Measurements from ENCODE around the gene CHST9. TPM values are rescaled to one million over a fixed set of nuclear protein-coding genes. Genes with fewer than 3 reads are reported as not detected.
"Not testable (repeated sequence)": the region's sequence is repeated elsewhere in the genome, so short reads cannot be mapped to it uniquely, and the experiment has no call there.

CHST9 gene
- not detected in 2 replicates for total RNA-seq (2011; cell fraction: chromatin; rRNA removed; ENCODE audit: low replicate concordance)
- not detected in 2 replicates for total RNA-seq (2011; cell fraction: nucleolus; rRNA removed)
- not detected in 2 replicates for total RNA-seq (2011; cell fraction: nucleoplasm; rRNA removed)
- total RNA-seq (2014; rRNA removed) (not detected in 2 replicates), total RNA-seq (2014; rRNA removed; fragmentation: Illumina TruSeq; extraction: Trizol) (not detected in 2 replicates), total RNA-seq (2015; rRNA removed; fragmentation: Illumina TruSeq; extraction: Trizol) (not detected in 2 replicates), total RNA-seq (2021) (not detected in 2 replicates), polyA plus RNA-seq (2011; rRNA removed) (not detected in 2 replicates), polyA plus RNA-seq (2014; fragmentation: Illumina TruSeq; extraction: Trizol) (not detected in 2 replicates), polyA plus RNA-seq (2014; fragmentation: Nextera tagmentation; extraction: Ambion mirVana) (not detected), polyA plus RNA-seq (2014; rRNA removed) (not detected in 2 replicates), polyA minus RNA-seq (2011; rRNA and poly(A)+ RNA removed) (not detected in 2 replicates), Bru-seq, nascent RNA (percentile 0 among the genes with signal in this experiment), BruChase-seq, experiment 1, labeled RNA remaining after a 2-hour chase (not detected), BruChase-seq, experiment 2, labeled RNA remaining after a 6-hour chase (not detected)
- not detected in 2 replicates for polyA plus RNA-seq (2011; cell fraction: cytosol; rRNA removed)
- polyA plus RNA-seq (2011; cell fraction: nucleus; rRNA removed): not detected in 2 replicates
- polyA plus RNA-seq (2012): not detected in 2 replicates
- not detected in 2 replicates for polyA minus RNA-seq (2011; cell fraction: cytosol; rRNA and poly(A)+ RNA removed)
- polyA minus RNA-seq (2011; cell fraction: nucleus; rRNA and poly(A)+ RNA removed): not detected in 2 replicates
- long read RNA-seq, experiment 1, partial matches to known transcripts: 0 of 1 reads
- long read RNA-seq, experiment 1, other reads (novel, unspliced or antisense): 1 of 1 reads
- long read RNA-seq, experiment 2: 0 reads
- long read RNA-seq, experiment 3: 0 reads

- 3% methylated on average over 42 of the region's 67 CpGs for WGBS (ENCODE audit: insufficient coverage, low coverage, missing lambda C conversion rate)
- POLR2A ChIA-PET: no interaction called here
- H3K4me2 ChIP-seq (ENCODE audit: insufficient read depth, low read length): no peak within 1 kb of the TSS
- DNase-seq (ENCODE audit: extremely low read depth in 1 of 4, low spot score in 3 of 4) (no peak), ATAC-seq (peak; percentile 33; the same call in 1 of the 3 replicates), FAIRE-seq (no peak)
- H3K27me3 ChIP-seq (ENCODE audit: control insufficient read depth in 2 of 2, insufficient read depth in 2 of 2, low read length in 2 of 2): no peaks in the 10 kb centered on the region
- CTCF ChIA-PET (ENCODE audit: low intra/inter-chr PET ratio): no interaction called here
- no peak within 1 kb of the TSS for H3K4me3 ChIP-seq
- H3K9me1 ChIP-seq (ENCODE audit: control insufficient read depth, insufficient read depth, low read length): no peaks in the 10 kb centered on the region
- no peak within 1 kb of the TSS for H3K27ac ChIP-seq (ENCODE audit: extremely low read depth, low read depth, low read length)
- no peak for TF ChIP-seq THRAP3 (IDR thresholded peaks at IDR 0.05; ENCODE audit: borderline replicate concordance)
- TF ChIP-seq POLR2G (IDR thresholded peaks at IDR 0.05; ENCODE audit: low read depth, low read length): no peak
- H3K79me2 ChIP-seq (ENCODE audit: control insufficient read depth, insufficient read depth, low read length): no peaks in the 10 kb centered on the region
- no peaks in the 10 kb centered on the region for H4K20me1 ChIP-seq (replicated peaks; ENCODE audit: control insufficient read depth, insufficient read depth, low read length)
- H3K9ac ChIP-seq (ENCODE audit: insufficient read depth in 1 of 2, low read depth in 2 of 2, low read length in 2 of 2): no peak within 1 kb of the TSS
- in situ Hi-C loops (cut with MboI): no loop called here
- intact Hi-C loops (cut with micrococcal nuclease): no loop called here
- no peaks in the 10 kb centered on the region for H3K4me1 ChIP-seq (replicated peaks in 1 of 2; ENCODE audit: control insufficient read depth in 2 of 2, insufficient read depth in 2 of 2, low read length in 2 of 2)
- no TSS peak for BruUV-seq (replicated peaks)
- no peaks in the 10 kb centered on the region for H3K36me3 ChIP-seq (ENCODE audit: control insufficient read depth, insufficient read depth, low read length)
- no peak within 1 kb of the TSS for H2AFZ ChIP-seq (ENCODE audit: low read depth, low read length)
- H3K9me3 ChIP-seq (replicated peaks; ENCODE audit: control insufficient read depth, insufficient read depth, low read depth, low read length): no peaks in the 10 kb centered on the region
These were observed at the start of gene CHST9 for GRCh38 chr18:27185025-27185763. TSS of gene CHST9 (minus strand) at chr18:27185308. CDS start at chr18:27142809, 42,499 bp downstream.

GRCh38 chr18:27232355-27232754 lies 47.2 kb upstream of the CHST9 start:
- CTCF ChIA-PET (ENCODE audit: low intra/inter-chr PET ratio); DNase-seq (ENCODE audit: extremely low read depth in 1 of 4, low spot score in 3 of 4); in situ Hi-C loops (cut with MboI); H2AFZ ChIP-seq (ENCODE audit: low read depth, low read length); H3K9me1 ChIP-seq (ENCODE audit: control insufficient read depth, insufficient read depth, low read length); H3K36me3 ChIP-seq (ENCODE audit: control insufficient read depth, insufficient read depth, low read length); H3K27me3 ChIP-seq (ENCODE audit: control insufficient read depth in 2 of 2, insufficient read depth in 2 of 2, low read length in 2 of 2); H3K9me3 ChIP-seq (replicated peaks; ENCODE audit: control insufficient read depth, insufficient read depth, low read depth, low read length); H3K4me3 ChIP-seq; intact Hi-C loops (cut with micrococcal nuclease); ATAC-seq; POLR2A ChIA-PET; H3K4me1 ChIP-seq (replicated peaks in 1 of 2; ENCODE audit: control insufficient read depth in 2 of 2, insufficient read depth in 2 of 2, low read length in 2 of 2); BruUV-seq (replicated peaks); H4K20me1 ChIP-seq (replicated peaks; ENCODE audit: control insufficient read depth, insufficient read depth, low read length); H3K4me2 ChIP-seq (ENCODE audit: insufficient read depth, low read length); H3K9ac ChIP-seq (ENCODE audit: insufficient read depth in 1 of 2, low read depth in 2 of 2, low read length in 2 of 2); H3K79me2 ChIP-seq (ENCODE audit: control insufficient read depth, insufficient read depth, low read length); H3K27ac ChIP-seq (ENCODE audit: extremely low read depth, low read depth, low read length); FAIRE-seq: not testable (repeated sequence)
- 4% methylated on average over 6 of the region's 6 CpGs for WGBS (ENCODE audit: insufficient coverage, low coverage, missing lambda C conversion rate)

GRCh38 chr18:27231671-27232070 lies 46.6 kb upstream of the CHST9 start:
- intact Hi-C loops (cut with micrococcal nuclease); H3K9ac ChIP-seq (ENCODE audit: insufficient read depth in 1 of 2, low read depth in 2 of 2, low read length in 2 of 2); H3K4me1 ChIP-seq (replicated peaks in 1 of 2; ENCODE audit: control insufficient read depth in 2 of 2, insufficient read depth in 2 of 2, low read length in 2 of 2); in situ Hi-C loops (cut with MboI); H4K20me1 ChIP-seq (replicated peaks; ENCODE audit: control insufficient read depth, insufficient read depth, low read length); H3K4me3 ChIP-seq; FAIRE-seq; H3K27me3 ChIP-seq (ENCODE audit: control insufficient read depth in 2 of 2, insufficient read depth in 2 of 2, low read length in 2 of 2); H3K4me2 ChIP-seq (ENCODE audit: insufficient read depth, low read length); H3K27ac ChIP-seq (ENCODE audit: extremely low read depth, low read depth, low read length); DNase-seq (ENCODE audit: extremely low read depth in 1 of 4, low spot score in 3 of 4); H3K36me3 ChIP-seq (ENCODE audit: control insufficient read depth, insufficient read depth, low read length); POLR2A ChIA-PET; CTCF ChIA-PET (ENCODE audit: low intra/inter-chr PET ratio); BruUV-seq (replicated peaks); H3K9me3 ChIP-seq (replicated peaks; ENCODE audit: control insufficient read depth, insufficient read depth, low read depth, low read length); H3K79me2 ChIP-seq (ENCODE audit: control insufficient read depth, insufficient read depth, low read length); H2AFZ ChIP-seq (ENCODE audit: low read depth, low read length); H3K9me1 ChIP-seq (ENCODE audit: control insufficient read depth, insufficient read depth, low read length); ATAC-seq: not testable (repeated sequence)
- 2% methylated on average over 6 of the region's 6 CpGs for WGBS (ENCODE audit: insufficient coverage, low coverage, missing lambda C conversion rate)
